ENCODE measurements around the gene TTLL5. TPM values are rescaled to one million over a fixed set of nuclear protein-coding genes. Genes with fewer than 3 reads are reported as not detected.

Gene TTLL5
- total RNA-seq, 1 experiment from 2014 or later = 15.3 TPM

DNA sequence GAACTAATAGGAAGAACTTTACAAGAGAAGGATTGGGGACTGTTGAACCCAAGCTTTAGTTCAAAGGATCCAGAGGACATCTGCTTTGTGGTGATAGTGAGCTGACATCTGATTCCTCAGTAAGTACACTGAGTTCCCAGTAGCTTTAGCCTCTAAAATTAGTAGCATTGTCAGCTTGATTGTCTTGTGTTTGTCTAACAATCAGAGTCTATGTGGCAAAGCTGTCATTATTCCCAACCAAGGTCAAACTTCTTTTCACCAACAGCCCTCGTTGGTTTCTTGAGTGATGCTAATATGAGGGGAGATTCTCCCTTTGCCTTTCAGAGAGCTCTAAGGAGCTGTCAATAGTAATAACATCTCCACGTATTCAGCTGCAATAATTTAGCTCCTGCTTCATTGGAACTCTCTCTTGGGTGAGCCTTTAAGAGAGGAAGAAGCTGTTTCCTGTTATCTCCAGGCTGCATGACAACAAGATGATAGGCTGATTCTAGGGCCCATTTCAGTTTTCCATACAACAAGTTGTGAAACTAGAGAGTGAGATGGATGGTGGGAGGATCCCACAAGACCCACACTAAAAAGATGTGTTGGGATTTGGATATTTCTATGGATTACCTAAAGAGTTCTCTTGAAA, 274.1 kb downstream of the TTLL5 start:
- Histone ChIP-seq H3K4me1 (replicated peaks) (no peaks in the 10 kb centered on the region), H3K27ac (no peak overlapping the region), H3K4me3 (no peak overlapping the region), H3K27me3 (replicated peaks) (no peaks in the 10 kb centered on the region), H3K36me3 (no peaks in the 10 kb centered on the region), H3K9me3 (replicated peaks) (no peaks in the 10 kb centered on the region)
- no peak for DNase-seq (ENCODE audit: low read depth in 1 of 2, low spot score in 2 of 2)

DNA sequence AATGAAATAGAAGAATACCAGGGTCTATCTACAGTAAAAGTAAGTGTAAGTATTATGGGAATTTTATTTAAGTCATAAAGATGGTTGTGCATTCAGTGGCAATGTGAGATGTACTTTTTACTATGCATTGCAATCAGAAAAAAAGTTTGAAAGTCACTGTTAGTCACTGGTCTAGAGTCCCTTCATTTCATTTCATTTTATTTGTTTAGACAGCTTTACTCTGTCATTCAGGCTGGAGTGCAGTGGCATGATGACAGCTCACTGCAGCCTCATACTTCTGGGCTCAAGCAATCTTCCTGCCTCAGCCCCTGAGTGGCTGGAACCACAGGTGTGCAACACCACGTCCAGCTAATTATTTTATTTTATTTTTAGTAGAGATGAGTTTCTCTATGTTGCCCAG, 278.2 kb downstream of the TTLL5 start:
- no peak overlapping the region for H3K4me3 ChIP-seq
- no peak overlapping the region for H3K27ac ChIP-seq

DNA sequence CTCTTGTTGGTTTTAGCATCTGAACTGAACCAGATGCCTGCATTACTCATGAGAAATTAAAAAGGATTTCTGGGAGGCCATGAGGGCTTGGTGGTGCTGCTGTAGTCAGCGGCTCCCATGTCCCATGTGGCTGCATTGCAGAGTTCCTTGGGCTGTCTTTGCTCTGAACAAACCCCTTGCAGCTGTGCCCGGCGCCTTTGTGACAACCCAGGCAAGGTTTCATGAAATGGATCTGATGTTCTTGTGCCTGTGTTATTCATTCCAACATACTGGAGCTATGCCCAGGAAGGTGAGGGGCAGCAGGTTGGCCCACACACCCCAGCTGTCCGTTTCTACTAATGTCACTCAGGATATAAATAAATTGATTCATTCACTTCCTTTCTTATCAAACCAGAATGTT, 280.0 kb downstream of the TTLL5 start:
- H3K36me3 ChIP-seq = no peaks in the 10 kb centered on the region
- no peaks in the 10 kb centered on the region for H3K9me3 ChIP-seq (replicated peaks)
- no peak for DNase-seq (ENCODE audit: low read depth in 1 of 2, low spot score in 2 of 2)
- no peaks in the 10 kb centered on the region for H3K4me1 ChIP-seq (replicated peaks)
- no peak overlapping the region for H3K4me3 ChIP-seq
- H3K27ac ChIP-seq = no peak overlapping the region
- no peaks in the 10 kb centered on the region for H3K27me3 ChIP-seq (replicated peaks)

More for the DNA sequence above, 278.2 kb downstream of the TTLL5 start:
- Histone ChIP-seq H3K36me3 (no peaks in the 10 kb centered on the region), H3K27me3 (replicated peaks) (no peaks in the 10 kb centered on the region), H3K9me3 (replicated peaks) (no peaks in the 10 kb centered on the region), H3K4me1 (replicated peaks) (no peaks in the 10 kb centered on the region)
- no peak for DNase-seq (ENCODE audit: low read depth in 1 of 2, low spot score in 2 of 2)

DNA sequence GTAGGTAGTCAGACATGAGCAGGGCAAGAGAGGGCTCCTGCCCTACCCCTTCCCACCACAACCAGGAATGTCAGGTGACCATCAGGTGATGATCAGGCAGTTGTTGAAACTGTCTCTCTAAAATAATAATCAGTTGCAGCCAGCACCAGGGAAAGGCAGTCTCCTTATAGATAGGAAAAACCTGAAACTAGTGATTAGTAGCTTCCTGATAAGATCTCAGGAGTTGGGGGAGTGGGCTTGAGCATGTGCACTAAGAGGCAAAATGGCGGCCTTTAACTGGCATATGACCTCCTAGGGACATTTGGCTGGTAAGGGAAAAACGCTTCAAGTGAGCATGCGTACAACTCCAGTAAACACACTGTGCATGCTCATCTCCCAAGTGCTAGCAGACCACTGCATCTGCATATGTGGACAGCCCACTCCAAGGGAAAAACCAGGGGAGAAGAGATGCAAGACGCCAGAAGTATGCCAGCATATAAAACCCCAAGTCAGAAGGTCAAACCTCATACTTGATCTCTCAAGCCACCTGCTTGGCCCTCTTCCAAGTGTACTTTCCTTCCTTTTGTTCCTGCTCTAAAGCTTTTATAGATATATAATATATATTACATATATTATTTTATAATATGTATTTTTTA, 283.7 kb downstream of the TTLL5 start:
- no peaks in the 10 kb centered on the region for H3K27me3 ChIP-seq (replicated peaks)
- no peaks in the 10 kb centered on the region for H3K9me3 ChIP-seq (replicated peaks)
- H3K27ac ChIP-seq = no peak overlapping the region
- H3K4me1 ChIP-seq (replicated peaks) = no peaks in the 10 kb centered on the region
- H3K4me3 ChIP-seq = no peak overlapping the region
- DNase-seq (ENCODE audit: low read depth in 1 of 2, low spot score in 2 of 2) = no peak
- no peaks in the 10 kb centered on the region for H3K36me3 ChIP-seq

DNA sequence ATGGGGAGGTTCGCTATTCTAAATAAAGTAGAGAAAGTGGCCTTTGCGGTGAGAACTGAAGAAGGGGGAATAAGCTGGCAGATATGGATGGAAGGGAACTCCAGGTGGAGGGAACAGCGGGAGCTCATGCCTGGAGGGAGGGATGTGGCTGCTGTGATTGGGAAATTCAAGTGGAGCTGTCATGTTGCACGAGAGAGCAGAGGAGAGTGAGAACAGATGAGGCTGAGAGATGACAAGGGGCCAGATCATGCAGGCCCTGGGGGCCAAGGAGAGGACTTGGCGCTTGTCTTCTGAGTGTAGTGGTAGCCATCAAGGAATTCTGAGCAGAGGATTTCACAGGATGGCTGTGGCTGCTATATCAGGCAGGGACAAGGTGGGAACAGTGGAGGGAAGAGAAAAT, 285.7 kb downstream of the TTLL5 start:
- no peak for DNase-seq (ENCODE audit: low read depth in 1 of 2, low spot score in 2 of 2)

DNA sequence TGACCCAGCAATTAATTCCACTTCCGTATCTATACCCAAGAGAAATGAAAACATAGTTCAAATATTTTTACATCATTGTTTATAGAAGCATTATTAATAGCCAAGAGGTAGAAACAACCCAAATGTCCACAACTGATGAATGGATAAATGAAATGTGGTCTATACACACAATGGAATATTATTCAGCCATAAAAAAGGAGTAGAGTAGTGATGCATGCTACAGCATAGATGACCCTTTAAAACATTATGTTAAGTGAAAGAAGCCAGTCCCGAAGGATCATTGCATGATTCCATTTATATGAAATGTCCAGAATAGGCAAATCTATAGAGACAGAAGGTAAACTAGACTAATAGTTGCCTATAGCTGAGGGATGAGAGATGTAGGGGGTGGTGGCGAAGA, 291.4 kb downstream of the TTLL5 start:
- H3K27me3 ChIP-seq (replicated peaks) = no peaks in the 10 kb centered on the region
- no peak overlapping the region for H3K4me3 ChIP-seq
- H3K4me1 ChIP-seq (replicated peaks) = no peaks in the 10 kb centered on the region
- no peak for DNase-seq (ENCODE audit: low read depth in 1 of 2, low spot score in 2 of 2)
- no peaks in the 10 kb centered on the region for H3K36me3 ChIP-seq
- H3K9me3 ChIP-seq (replicated peaks) = no peaks in the 10 kb centered on the region
- no peak overlapping the region for H3K27ac ChIP-seq

More for the DNA sequence above, 285.7 kb downstream of the TTLL5 start:
- Histone ChIP-seq H3K9me3 (replicated peaks) (no peaks in the 10 kb centered on the region), H3K27me3 (replicated peaks) (no peaks in the 10 kb centered on the region), H3K4me1 (replicated peaks) (no peaks in the 10 kb centered on the region), H3K27ac (no peak overlapping the region), H3K4me3 (no peak overlapping the region), H3K36me3 (no peaks in the 10 kb centered on the region)

DNA sequence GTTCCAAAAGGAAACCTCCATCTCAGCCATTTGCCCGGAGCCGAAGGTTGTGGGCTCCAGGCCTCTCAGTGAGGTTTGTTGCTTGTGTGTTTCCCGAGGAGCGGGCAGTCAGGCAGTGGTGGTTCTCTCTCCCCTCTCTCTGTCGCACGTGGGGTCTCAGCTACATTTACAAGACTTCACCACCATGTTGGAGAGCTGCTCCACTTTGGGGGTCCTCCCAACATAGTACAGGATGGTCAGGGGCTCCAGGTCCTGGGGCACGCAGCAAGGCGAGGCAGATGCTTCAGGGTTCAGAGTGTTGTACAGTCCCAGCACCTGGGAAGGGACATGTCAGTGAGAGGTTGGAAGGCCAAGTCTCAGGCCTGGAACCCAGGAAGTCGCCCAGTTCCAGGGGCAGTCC, 298.0 kb downstream of the TTLL5 start:
- no peaks in the 10 kb centered on the region for H3K36me3 ChIP-seq
- no peaks in the 10 kb centered on the region for H3K4me1 ChIP-seq (replicated peaks)
- no peak overlapping the region for H3K27ac ChIP-seq
- DNase-seq (ENCODE audit: low read depth in 1 of 2, low spot score in 2 of 2) = no peak
- H3K9me3 ChIP-seq (replicated peaks) = no peaks in the 10 kb centered on the region
- no peak overlapping the region for H3K4me3 ChIP-seq
- no peaks in the 10 kb centered on the region for H3K27me3 ChIP-seq (replicated peaks)

DNA sequence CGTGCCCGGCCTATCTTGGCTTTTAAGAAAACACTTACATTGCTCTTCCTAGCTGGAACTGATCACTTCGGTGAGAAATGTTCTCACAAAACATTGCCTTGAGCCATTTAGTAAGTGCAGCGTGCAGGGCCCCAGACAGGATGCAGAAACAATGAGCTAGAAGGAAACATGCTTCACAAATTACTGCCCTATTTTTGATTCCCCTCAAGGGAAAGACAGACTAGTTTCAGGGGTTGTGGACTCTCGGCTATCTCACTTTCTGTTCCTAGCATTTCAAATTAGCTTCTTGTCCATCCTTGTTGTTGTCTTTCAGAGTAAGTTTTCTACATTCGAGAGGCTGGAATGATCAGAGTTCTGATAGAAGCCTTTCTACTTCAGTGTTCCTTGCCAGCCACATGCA, 299.2 kb downstream of the TTLL5 start:
- no peaks in the 10 kb centered on the region for H3K27me3 ChIP-seq (replicated peaks)
- H3K9me3 ChIP-seq (replicated peaks) = no peaks in the 10 kb centered on the region
- H3K36me3 ChIP-seq = no peaks in the 10 kb centered on the region
- no peaks in the 10 kb centered on the region for H3K4me1 ChIP-seq (replicated peaks)
- no peak overlapping the region for H3K4me3 ChIP-seq
- no peak overlapping the region for H3K27ac ChIP-seq
- no peak for DNase-seq (ENCODE audit: low read depth in 1 of 2, low spot score in 2 of 2)

DNA sequence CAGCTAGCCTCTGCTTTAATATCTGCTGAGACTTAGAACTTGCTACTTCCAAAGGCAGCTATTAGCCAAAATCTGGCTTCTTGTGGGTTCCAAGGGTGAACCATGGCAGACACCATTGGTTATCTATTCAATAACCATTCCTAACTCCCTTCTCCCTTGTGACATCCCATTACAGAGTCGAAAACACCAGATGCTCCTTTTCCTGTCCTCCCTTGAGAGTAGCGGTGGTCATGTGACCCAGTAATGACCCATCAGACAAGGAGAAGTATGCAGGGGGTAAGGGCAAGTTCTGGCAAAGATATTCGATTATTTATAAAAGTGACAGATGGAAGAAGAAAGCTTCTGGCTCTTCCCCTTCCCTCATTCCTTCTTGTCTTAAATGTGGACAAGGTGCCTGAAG, 300.6 kb downstream of the TTLL5 start:
- Histone ChIP-seq H3K4me3 (no peak overlapping the region), H3K9me3 (replicated peaks) (no peaks in the 10 kb centered on the region), H3K27me3 (replicated peaks) (no peaks in the 10 kb centered on the region), H3K36me3 (no peaks in the 10 kb centered on the region), H3K27ac (no peak overlapping the region), H3K4me1 (replicated peaks) (no peaks in the 10 kb centered on the region)
- no peak for DNase-seq (ENCODE audit: low read depth in 1 of 2, low spot score in 2 of 2)

DNA sequence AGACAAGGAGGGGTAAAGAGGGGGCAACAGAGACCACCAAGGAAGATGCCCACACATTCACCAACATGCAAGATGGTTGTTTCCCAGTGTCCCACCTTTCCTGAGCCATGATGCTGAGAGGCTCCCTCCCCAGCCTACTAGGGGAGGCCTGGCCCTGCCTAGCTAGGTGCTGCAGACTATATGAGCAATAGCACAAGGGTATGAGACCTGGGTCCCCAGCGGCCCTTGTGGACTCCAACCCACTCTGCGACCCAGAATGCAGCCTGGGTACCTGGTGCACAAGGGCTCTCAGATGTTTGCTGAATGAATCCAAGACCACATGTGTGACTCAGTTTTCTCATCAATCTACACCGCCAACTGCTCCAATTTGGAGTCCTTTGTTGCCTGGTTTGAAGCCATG, 306.8 kb downstream of the TTLL5 start:
- Histone ChIP-seq H3K9me3 (replicated peaks) (no peaks in the 10 kb centered on the region), H3K4me1 (replicated peaks) (no peaks in the 10 kb centered on the region), H3K4me3 (no peak overlapping the region), H3K36me3 (no peaks in the 10 kb centered on the region), H3K27ac (no peak overlapping the region), H3K27me3 (replicated peaks) (no peaks in the 10 kb centered on the region; the same call in 1 of the 2 replicates)
- no peak for DNase-seq (ENCODE audit: low read depth in 1 of 2, low spot score in 2 of 2)

DNA sequence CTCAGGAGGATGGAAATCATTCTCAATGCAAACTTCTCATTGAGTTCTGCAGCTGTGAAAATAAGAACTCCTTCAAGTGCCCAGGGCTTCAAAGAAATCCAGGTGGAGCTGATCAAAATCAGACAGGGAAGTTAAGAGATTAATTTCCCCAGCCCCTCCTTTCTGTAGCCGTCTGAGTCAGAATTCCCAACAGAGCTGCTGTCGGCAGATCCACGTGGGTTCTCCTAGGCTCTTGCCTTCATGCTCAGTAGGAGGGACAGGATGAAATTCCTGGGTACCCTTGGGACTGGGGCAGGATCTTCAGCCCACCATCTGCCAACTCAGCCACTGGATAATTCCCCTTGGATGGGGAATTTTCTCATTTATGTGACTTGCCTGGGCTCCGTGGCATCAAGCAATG, 307.4 kb downstream of the TTLL5 start:
- H3K4me3 ChIP-seq = no peak overlapping the region
- H3K27ac ChIP-seq = no peak overlapping the region
- no peaks in the 10 kb centered on the region for H3K4me1 ChIP-seq (replicated peaks)
- no peaks in the 10 kb centered on the region for H3K36me3 ChIP-seq
- H3K27me3 ChIP-seq (replicated peaks) = no peaks in the 10 kb centered on the region; the same call in 1 of the 2 replicates
- no peaks in the 10 kb centered on the region for H3K9me3 ChIP-seq (replicated peaks)
- no peak for DNase-seq (ENCODE audit: low read depth in 1 of 2, low spot score in 2 of 2)

DNA sequence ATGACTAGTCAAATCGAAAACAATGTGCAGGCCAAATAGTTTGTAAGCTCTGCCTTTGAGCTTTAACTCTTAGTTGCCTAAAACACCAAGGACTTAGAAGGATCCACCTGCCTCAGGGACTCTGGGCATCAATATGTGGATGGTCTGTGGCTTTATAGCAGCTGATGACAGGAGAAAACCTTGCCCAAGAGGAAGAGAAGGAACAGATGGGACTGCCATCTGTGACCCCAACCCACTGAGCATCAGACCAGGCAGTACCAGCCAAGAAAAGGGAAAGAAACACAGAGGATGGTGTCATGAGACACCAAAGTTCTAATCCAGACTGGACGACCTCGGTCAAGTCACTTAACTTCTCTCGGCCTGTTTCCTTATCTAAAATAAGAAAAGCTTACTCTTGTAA, 308.1 kb downstream of the TTLL5 start:
- Histone ChIP-seq H3K4me3 (no peak overlapping the region), H3K9me3 (replicated peaks) (no peaks in the 10 kb centered on the region), H3K27ac (no peak overlapping the region), H3K27me3 (replicated peaks) (no peaks in the 10 kb centered on the region; the same call in none of the 2 replicates), H3K4me1 (replicated peaks) (no peaks in the 10 kb centered on the region), H3K36me3 (no peaks in the 10 kb centered on the region)
- no peak for DNase-seq (ENCODE audit: low read depth in 1 of 2, low spot score in 2 of 2)

DNA sequence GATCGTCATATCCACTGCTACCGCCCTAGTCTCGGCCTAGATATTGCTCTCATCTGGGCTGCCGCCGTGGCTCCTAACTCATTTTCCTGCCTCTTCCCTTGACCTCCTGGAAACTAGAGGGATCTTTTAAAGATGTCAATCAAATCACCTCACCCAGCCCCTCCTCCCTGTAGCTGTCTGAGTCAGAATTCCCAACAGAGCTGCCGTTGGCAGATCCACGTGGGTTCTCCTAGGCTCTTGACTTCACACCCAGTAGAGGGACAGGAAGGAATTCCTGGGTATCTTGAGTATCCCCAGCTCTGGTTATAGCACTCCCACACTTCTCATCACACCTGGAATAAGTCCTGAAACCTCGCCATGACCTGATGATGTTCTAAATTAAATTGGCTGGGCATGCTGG, 308.8 kb downstream of the TTLL5 start:
- H3K4me3 ChIP-seq = no peak overlapping the region
- no peak overlapping the region for H3K27ac ChIP-seq
- no peaks in the 10 kb centered on the region for H3K36me3 ChIP-seq
- H3K27me3 ChIP-seq (replicated peaks) = no peaks in the 10 kb centered on the region; the same call in none of the 2 replicates
- DNase-seq (ENCODE audit: low read depth in 1 of 2, low spot score in 2 of 2) = no peak
- no peaks in the 10 kb centered on the region for H3K4me1 ChIP-seq (replicated peaks)
- H3K9me3 ChIP-seq (replicated peaks) = no peaks in the 10 kb centered on the region

DNA sequence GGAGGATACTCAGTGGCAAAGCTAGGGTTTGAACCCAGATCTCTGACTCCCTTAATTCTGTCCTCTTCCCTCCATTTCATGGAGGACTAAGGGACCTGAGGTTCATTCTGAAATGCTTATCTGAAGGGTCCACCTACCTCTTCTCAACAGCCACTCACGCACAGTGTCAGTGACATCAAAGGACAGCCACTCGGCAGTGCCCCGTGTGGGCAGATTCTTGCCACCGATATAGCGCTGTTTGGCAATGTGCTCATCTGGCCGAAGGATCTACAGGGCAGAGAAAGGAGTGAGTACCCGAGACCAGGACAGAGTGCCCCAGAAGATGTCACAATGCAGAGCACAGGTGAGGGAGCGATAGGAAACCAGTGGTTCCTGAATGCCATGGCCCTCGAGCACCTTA, 309.9 kb downstream of the TTLL5 start:
- Histone ChIP-seq H3K27ac (no peak overlapping the region), H3K9me3 (replicated peaks) (no peaks in the 10 kb centered on the region), H3K4me3 (no peak overlapping the region), H3K4me1 (replicated peaks) (no peaks in the 10 kb centered on the region), H3K36me3 (no peaks in the 10 kb centered on the region), H3K27me3 (replicated peaks) (peaks cover 3% of the 10 kb centered on the region)
- DNase-seq (ENCODE audit: low read depth in 1 of 2, low spot score in 2 of 2) = no peak

DNA sequence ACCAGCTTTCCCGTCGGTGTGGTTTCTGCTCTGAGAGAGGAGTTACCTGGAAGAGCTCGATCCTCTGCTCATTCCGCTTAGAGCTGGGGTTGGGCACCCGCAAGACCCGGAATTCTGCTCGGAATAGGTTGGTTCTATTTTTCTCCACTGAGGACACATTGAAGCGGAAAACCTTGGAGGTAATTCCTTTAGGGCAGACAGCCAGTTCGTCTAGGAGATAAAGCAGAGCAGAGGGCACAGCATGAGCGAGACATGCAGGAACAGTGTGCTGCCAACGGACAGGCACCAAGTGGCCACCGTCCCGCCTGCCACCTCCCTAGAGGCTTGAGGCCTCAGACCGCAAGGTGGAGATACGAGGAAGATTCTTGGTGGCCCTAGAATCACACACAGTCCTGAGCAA, 310.5 kb downstream of the TTLL5 start:
- DNase-seq (ENCODE audit: low read depth in 1 of 2, low spot score in 2 of 2) = no peak
- peaks cover 5% of the 10 kb centered on the region for H3K27me3 ChIP-seq (replicated peaks)
- no peak overlapping the region for H3K27ac ChIP-seq
- H3K4me3 ChIP-seq = no peak overlapping the region
- H3K4me1 ChIP-seq (replicated peaks) = no peaks in the 10 kb centered on the region
- H3K9me3 ChIP-seq (replicated peaks) = no peaks in the 10 kb centered on the region
- no peaks in the 10 kb centered on the region for H3K36me3 ChIP-seq

Measured in SJSA1 (cell line).